ENCODE results near the gene UTP3.
"Not testable (repeated sequence)": the region's sequence is repeated elsewhere in the genome, so short reads cannot be mapped to it uniquely, and the experiment has no call there.

Gene UTP3, protein sequence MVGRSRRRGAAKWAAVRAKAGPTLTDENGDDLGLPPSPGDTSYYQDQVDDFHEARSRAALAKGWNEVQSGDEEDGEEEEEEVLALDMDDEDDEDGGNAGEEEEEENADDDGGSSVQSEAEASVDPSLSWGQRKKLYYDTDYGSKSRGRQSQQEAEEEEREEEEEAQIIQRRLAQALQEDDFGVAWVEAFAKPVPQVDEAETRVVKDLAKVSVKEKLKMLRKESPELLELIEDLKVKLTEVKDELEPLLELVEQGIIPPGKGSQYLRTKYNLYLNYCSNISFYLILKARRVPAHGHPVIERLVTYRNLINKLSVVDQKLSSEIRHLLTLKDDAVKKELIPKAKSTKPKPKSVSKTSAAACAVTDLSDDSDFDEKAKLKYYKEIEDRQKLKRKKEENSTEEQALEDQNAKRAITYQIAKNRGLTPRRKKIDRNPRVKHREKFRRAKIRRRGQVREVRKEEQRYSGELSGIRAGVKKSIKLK

DNA sequence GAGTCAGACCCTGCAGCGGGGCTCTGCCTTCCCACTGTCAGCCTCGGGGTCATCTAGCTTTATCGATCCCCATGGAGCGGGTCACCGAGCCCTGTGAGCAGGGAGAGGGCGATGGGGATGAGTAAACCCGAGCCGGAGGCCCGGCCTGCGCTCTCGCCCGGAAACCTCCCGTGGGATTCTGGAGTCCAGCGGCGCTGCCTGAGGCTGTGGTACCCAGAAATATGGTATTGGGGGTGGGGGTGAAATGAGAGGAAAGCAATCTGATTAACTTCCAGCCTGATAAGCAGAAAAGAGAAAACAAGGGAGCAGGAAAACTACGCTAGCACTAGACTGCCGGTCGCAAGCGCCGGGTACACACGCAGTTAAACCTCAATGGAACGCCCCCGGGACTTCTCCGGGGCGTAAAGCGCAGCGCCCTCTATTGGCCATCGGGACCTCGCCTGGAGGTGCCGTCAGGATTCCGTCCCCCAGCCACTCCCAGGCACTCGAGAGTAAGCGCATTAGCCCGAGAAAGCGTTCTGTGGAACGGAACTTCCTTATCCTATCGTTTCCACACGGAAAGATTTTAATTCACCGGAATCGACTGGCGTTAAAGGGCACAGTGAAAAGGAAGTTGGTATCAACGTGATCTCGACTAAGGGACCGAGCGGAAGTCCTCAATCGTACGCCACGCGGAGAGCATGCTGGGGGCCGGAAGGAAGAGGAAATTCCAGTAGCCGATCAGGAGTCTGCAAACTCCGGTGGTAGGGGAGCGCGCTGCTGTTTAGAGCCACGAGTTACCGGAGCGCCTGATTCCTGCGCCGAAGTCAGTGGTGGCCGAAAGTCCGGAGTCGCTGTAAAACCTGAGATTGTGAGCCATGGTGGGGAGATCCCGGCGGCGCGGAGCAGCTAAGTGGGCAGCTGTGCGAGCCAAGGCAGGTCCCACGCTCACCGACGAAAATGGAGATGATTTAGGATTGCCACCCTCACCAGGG is at the start of gene UTP3:
UTP3 (plus strand) TSS at position 712 of the 974 bp plus-strand sequence; CDS start at position 858, 146 bp downstream.
- peak; percentile 96 for DNase-seq (ENCODE audit: low read depth)

DNA sequence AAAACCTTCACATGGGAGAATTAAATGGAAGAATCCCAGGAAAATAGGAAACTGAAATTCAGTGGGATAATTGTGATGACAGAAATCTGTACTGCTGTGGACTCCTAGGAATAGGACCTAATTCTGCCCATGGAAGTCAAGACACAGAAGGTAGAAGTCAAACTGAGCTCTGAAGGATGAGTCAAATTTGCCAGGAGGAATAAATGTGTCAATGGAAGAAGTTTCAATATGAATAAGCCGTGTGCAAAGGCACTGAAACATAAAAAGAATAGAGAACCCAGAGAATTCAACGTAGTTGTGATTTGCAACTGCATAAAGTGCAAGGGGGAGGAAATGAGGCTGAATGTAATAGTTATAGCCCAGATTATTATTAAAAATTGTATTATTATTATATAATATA is 48.1 kb upstream of the UTP3 start:
- no peak for DNase-seq (ENCODE audit: low read depth)

- DNase-seq (ENCODE audit: low read depth): not testable (repeated sequence)
These were observed 37.6 kb upstream of the UTP3 start for GRCh38 chr4:70650741-70651140.

DNA sequence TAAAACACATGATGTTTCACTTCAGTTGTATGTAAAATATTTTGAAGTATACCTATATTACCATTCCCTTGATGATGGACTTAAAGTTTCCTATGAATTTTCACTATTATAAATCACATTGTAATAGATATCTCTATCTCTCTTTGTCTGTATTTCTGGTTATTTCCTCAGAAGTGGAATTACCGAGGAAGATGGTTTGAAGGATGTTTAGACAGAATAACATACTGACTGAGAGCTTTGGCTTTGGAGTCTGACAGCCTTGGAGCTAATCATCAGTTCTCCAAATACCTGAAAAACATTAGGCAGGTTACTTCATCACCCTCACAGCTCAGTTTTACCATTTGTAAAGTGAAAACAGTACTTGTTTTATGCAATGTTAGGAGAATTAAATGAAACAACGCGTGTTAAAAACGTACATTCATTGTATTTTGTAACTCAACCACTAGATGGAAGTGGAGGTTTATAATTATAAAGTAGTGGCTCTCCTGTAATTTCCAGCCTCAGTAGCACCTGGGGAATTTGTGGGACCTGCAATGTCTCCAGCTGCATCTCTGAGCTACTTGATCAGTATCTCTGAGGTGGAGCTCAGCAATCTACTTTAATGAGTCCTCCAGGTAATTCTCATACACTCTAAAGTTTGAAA is 36.3 kb upstream of the UTP3 start:
- no peak for DNase-seq (ENCODE audit: low read depth)

DNA sequence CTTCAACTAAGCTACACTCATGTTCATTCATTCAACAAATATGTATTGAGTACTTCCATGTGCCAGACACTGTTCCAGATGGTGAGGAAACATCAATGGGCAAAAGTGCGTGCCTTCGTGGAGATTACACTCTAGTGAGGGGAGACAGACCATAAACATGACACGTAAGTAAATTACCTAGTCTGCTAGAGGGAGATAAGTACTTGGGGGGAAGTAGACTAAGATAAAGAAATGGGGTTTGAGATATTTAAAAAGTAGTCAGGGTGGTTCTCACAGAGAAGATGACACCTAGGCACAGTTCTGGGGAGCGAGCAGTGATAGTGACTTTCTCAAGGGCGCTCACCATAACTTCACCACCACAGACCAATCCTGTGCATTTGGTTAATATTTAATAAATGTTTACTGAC is 33.7 kb upstream of the UTP3 start:
- DNase-seq (ENCODE audit: low read depth): no peak

DNA sequence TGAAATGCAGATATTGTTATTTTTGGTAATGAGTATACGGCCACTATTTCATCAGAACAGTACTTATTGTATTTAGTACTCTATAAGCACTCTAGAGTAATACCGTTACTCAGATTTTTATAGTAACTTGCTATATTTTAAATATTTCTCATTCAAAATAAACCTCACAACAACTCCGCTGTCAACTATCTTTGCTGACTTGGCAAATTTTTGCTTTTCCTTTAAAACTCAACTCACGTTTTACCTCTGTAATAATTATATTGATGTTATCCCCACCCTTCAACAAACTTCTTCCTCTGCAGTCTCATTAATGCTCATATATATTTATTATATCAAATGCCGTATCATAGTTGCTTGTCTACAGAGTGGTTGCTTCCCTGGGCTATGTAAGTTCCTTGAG is 31.0 kb upstream of the UTP3 start:
- no peak for DNase-seq (ENCODE audit: low read depth)

GRCh38 chr4:70658418-70658817 is 29.9 kb upstream of the UTP3 start:
- DNase-seq (ENCODE audit: low read depth): no peak

GRCh38 chr4:70660106-70660505 is 28.2 kb upstream of the UTP3 start:
- no peak for DNase-seq (ENCODE audit: low read depth)

DNA sequence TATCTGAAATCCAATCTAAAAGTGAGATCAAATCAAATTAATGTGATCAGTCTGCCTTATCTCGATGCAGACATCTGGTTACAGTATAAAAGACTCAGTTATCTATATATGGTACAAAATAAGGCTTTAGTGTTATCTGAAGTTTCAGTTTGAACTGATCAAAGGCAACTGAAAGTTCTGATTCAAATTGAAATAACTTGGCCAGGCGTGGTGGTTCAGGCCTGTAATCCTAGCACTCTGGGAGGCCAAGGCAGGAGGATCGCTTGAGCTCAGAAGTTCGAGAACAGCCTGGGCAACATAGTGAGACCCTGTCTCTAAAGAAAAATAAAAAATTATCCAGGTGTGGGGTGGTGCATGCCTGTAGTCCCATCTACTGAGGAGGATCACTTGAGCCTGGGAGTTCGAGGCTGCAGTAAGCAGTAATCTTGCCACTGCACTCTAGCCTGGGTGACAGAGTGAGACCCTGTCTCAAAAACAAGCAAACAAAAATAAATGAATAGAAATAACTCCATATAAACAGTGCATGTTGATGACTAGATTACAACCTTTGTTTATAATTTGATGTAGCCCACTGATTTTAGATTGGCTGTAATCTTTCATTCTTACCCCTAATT is 26.9 kb upstream of the UTP3 start:
- not testable (repeated sequence) for DNase-seq (ENCODE audit: low read depth)

- no peak for DNase-seq (ENCODE audit: low read depth)
These were observed 22.0 kb upstream of the UTP3 start, which contains the start of gene JCHAIN for GRCh38 chr4:70666369-70666768. TSS of gene JCHAIN (minus strand) at chr4:70666508. CDS start at chr4:70666490, 18 bp downstream.

- DNase-seq (ENCODE audit: low read depth): no peak
These were observed 20.4 kb upstream of the UTP3 start for GRCh38 chr4:70667740-70668535.

GRCh38 chr4:70670332-70671014 is 17.9 kb upstream of the UTP3 start:
- no peak for DNase-seq (ENCODE audit: low read depth)

DNA sequence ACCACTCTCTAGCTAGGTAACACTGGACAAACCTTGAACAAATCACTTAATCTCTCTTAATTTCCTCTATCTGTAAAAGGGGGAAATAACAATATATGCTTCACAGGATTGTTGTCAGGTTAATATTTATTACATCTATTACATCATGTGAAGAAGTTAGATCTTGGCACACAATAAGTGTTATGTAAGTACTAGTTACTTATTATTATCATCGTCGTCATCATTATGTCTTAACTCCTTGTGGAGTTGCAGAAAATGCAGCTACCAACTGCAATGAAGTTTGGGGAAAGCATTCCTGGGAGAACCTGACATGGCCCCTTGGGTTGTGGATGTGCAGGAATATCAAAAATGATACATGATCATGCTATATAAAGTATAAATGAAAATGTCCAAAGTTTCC is 17.2 kb upstream of the UTP3 start:
- no peak for DNase-seq (ENCODE audit: low read depth)

DNA sequence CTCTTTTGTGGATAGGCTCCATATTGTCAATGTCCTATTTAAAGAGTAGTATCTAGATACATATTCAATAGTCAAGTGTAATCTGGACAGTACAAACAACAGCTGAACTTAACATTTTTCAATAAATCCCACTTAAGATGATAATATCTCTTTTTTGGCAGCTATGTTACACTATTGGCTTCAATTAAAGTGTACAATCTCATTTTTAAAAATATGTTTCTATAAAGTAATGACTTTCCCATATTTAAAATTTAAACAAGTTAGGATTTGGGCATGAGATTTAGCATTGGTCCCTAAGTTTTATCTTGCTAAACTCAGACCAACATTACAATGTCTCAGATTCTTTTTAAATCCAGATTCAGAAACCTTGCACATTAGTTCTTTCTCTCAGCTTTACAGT is 14.1 kb upstream of the UTP3 start:
- no peak for DNase-seq (ENCODE audit: low read depth)

GRCh38 chr4:70674731-70675130 is 13.6 kb upstream of the UTP3 start:
- DNase-seq (ENCODE audit: low read depth): no peak

- DNase-seq (ENCODE audit: low read depth): no peak
These were observed 11.7 kb upstream of the UTP3 start for GRCh38 chr4:70676554-70677090.

DNA sequence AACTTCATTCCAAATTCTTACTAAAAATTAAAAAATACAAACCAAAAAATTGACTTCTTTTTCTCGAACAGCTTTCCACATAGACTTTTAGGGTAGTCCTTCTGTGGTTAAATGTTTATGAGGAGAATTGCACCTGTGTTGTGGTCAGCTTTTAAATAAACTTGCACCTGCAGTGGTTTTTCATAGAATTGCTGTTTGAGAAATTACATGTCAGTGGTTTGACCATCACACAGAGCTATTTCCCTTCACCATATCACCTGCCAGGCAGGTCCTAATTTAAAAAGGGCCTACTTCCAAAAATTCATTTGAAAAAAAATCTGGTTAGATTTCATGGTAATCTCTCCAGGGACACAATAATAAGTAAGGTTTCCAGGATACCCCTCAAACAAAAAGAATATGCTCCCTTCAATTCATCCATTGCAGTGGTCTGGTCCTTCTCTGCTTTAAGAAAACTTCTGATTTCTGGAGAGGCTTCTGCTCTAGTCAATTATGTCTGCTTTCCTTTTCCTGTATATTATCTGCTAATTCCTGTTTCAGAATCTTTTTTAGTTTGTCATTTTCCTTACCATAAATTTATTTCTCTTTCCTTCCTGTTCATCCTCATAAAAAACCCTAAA is 9.8 kb upstream of the UTP3 start:
- no peak for DNase-seq (ENCODE audit: low read depth)

DNA sequence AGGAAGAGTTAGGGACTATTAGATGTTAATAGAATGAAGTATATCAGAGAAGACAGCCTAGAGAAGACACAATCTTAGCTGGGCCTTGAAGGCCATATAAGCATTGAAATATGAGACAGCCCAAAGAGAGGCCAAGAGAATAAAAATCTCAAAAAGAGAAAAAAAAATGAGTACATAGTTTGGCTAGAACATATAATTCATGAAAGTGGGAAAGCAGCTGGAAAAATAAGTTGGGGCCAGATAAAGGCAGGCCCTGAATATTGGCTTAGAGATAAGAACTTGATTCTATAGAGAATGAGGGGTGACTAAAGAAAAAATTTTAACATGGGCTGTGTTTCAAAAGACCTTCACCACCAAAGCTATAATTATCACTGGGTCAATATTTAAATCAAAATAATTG is 7.4 kb upstream of the UTP3 start:
- no peak for DNase-seq (ENCODE audit: low read depth)

- no peak for DNase-seq (ENCODE audit: low read depth)
These were observed 6.6 kb upstream of the UTP3 start for GRCh38 chr4:70681704-70682103.

DNA sequence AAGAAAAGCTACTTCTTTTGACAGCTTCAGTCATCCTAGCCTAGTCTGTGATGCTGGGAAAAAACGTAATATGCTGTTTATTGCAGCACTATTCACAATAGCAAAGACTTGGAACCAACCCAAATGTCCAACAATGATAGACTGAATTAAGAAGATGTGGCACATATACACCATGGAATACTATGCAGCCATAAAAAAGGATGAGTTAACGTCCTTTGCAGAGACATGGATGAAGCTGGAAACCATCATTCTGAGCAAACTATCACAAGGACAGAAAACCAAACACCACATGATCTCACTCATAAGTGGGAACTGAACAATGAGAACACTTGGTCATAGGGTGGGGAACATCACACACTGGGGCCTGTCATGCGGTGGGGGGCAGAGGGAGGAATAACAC is 6.2 kb upstream of the UTP3 start:
- DNase-seq (ENCODE audit: low read depth): not testable (repeated sequence)

Measured in activated T-cell treated with anti-CD3 and anti-CD28 coated beads for 24 hours (primary cell).